Activated CD4-positive, alpha-beta T cell treated with anti-CD3 and anti-CD28 coated beads for 48 hours (primary cell): ENCODE data around the gene MGMT.

Experiments
- DNase-seq: peaks from one replicate; pipeline ENCODE4 v3.0.0-alpha.2; 2020

MGMT gene

GRCh38 chr10:129744134-129745111, 277.4 kb downstream of the MGMT start:
- no peak for DNase-seq

- DNase-seq: no peak
These were observed 278.2 kb downstream of the MGMT start for GRCh38 chr10:129745186-129745750.

GRCh38 chr10:129754211-129755050, 287.4 kb downstream of the MGMT start:
- DNase-seq: no peak

- DNase-seq: no peak
These were observed 288.1 kb downstream of the MGMT start for GRCh38 chr10:129755158-129755591.

- no peak for DNase-seq
These were observed 288.6 kb downstream of the MGMT start for GRCh38 chr10:129755621-129756020.

GRCh38 chr10:129756912-129757901, 290.2 kb downstream of the MGMT start:
- DNase-seq: no peak

- DNase-seq: no peak
These were observed 291.4 kb downstream of the MGMT start for GRCh38 chr10:129758207-129759021.

GRCh38 chr10:129759214-129760002, 292.4 kb downstream of the MGMT start:
- DNase-seq: no peak

GRCh38 chr10:129760003-129760315, 292.9 kb downstream of the MGMT start:
- DNase-seq: no peak

- DNase-seq: no peak
These were observed 293.4 kb downstream of the MGMT start for GRCh38 chr10:129760416-129760815.

- no peak for DNase-seq
These were observed 294.3 kb downstream of the MGMT start for GRCh38 chr10:129761197-129761972.

- DNase-seq: no peak
These were observed 295.2 kb downstream of the MGMT start for GRCh38 chr10:129761981-129762956.

- no peak for DNase-seq
These were observed 297.2 kb downstream of the MGMT start for GRCh38 chr10:129764011-129764900.

GRCh38 chr10:129764901-129765663, 298.0 kb downstream of the MGMT start:
- DNase-seq: no peak

GRCh38 chr10:129765664-129766550, 298.9 kb downstream of the MGMT start:
- DNase-seq: no peak
